NB4 (cell line): ENCODE data around the gene TFEB.

Source experiments
- MYC ChIP-seq: IDR thresholded peaks from 2 replicates; pipeline ENCODE4 v1.6.1; 2011; ENCODE audit warnings: low read depth, low read length
- POLR2A ChIP-seq: IDR thresholded peaks from 2 replicates; pipeline ENCODE4 v1.6.1; 2011; ENCODE audit warnings: mild to moderate bottlenecking; ENCODE audit not compliant: insufficient read length; ENCODE audit errors: extremely low read depth

DNA sequence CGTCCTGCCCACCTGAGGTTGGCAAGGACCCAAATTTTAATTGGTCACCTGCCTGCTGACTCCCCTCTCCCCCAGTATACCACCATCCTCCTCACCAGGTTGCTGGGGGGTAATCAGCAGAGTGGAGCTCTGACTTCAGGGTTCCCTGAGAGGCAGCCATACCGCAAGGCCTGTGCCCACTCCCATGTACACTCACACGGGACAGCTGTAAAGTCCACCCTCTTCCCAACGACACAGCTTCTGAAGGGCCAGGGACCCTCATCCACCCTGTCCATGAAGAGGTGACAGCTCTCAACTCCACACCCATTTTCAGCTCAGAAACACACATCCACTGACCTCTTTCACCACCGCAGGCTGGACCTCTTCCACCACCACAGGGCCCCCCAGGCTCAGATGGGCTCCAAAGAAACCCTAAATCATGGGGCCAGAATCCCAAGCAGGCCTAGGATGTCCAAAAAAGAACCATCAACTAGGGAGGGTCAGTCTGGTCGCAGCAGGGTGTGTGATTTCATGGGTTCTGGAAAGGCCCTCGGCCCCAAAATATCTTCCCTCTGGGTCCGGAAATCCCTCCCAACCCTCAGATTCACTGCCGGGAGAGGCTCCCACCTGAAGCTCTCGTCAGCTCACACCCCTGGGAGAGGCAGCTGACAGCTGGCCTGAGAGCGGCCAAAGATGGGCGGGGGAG, 30.0 kb downstream of the TFEB start:
- TF ChIP-seq POLR2A (no peak), MYC (no peak)
